C4-2B (cell line): ENCODE data around the gene TBC1D25.

Experiments
- ZFX ChIP-seq: fragments of 450-650 bp; IDR thresholded peaks from 2 replicates; pipeline ENCODE4 v1.6.1; 2017
- TF ChIP-seq, protein P1 (sequence below): fragments of 450-650 bp; conservative IDR thresholded peaks from 2 replicates; pipeline ENCODE4 v1.5.1; 2017; ENCODE audit warnings: mild to moderate bottlenecking

DNA sequence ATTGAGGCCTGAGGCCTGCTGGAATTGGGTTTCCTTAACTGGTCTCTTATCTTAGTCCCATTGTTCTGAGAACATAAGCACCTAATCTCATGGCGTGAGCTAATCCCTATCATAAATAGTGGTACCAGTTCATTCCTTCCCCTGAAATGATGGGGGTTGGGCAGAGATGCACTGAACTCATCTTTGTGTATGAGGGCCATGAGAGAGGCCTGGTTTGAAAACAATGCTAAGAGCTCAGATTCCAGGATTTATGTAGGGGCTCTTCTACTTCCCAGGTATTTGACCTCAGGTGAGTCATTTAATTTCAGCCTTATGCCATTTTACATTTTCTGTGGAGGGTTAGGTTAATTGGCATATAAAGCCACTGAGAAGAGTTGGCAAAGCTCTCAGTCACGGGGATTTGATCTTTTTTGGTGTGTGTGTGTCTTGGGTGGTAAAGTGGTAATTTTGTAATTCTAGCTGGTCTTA, 39.2 kb downstream of the TBC1D25 start:
- TF ChIP-seq, protein P1, sequence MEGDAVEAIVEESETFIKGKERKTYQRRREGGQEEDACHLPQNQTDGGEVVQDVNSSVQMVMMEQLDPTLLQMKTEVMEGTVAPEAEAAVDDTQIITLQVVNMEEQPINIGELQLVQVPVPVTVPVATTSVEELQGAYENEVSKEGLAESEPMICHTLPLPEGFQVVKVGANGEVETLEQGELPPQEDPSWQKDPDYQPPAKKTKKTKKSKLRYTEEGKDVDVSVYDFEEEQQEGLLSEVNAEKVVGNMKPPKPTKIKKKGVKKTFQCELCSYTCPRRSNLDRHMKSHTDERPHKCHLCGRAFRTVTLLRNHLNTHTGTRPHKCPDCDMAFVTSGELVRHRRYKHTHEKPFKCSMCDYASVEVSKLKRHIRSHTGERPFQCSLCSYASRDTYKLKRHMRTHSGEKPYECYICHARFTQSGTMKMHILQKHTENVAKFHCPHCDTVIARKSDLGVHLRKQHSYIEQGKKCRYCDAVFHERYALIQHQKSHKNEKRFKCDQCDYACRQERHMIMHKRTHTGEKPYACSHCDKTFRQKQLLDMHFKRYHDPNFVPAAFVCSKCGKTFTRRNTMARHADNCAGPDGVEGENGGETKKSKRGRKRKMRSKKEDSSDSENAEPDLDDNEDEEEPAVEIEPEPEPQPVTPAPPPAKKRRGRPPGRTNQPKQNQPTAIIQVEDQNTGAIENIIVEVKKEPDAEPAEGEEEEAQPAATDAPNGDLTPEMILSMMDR, result no peak
- no peak for TF ChIP-seq ZFX
